ENCODE measurements around the gene PHLPP1.

Gene PHLPP1

DNA sequence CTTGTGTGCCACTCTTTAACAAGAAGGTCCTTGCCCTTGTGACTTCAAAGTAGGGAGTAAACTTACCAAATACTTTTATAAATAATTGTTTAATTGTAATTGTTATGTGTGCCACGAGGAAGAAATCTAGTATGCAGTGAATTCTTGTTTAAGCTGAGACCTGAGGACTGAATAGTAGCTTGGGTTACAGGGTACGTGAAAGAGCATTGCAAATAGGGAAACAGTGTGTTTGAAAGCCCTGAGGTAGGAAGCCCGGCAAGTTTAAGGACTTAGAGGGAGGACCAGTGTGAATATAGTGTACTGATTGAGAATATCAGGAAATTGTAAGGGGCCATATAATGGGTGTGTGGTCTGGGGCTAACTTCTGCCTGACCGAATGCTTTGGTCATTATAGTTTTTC lies 26.2 kb downstream of the PHLPP1 start:
- FAIRE-seq = no peak
- no peak for TF ChIP-seq POLR2A (IDR thresholded peaks at IDR 0.05; ENCODE audit: low read depth, low read length)
- no peak for DNase-seq (ENCODE audit: insufficient read length, low spot score)

DNA sequence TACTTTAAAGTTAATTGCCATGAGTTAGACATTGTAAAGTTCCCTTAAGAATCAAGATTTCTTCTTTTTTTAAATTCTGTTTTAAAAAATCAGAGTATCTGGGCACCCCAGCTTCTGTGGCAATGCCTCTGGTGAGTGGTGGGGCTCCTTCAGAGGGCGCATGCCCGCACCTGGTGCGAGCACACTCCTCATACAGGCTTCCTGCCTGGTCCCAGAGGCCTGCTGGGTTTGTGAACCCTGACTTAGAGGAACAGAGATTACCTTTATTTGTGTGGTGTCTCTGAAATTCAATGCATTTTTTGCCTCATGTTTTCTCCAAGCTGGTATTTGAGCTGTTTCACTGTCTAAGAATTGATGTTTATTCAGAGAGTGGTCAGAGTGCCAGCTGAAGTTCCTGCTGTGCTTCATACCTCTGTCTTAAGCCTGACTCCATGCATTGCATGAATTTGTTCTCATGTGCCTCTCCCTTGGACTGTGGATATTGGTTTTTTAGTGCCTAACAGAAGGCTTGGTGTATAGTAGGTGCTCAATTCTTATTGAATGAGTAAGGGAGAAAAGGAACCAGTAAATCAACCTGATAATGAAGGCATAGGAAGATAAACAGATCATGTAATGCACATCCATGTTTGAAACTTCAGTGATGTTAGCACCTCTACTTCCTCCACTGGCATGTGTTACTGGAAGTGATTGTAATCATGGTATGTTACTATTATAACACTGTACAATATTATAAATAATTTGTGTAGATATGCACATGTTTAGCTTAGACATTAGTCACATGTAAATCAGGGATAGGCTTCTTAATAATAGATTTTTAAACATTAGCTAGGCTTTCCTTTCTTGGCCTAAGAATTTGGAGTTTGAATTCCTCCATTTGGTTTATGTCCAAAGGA lies 29.0 kb downstream of the PHLPP1 start:
- DNase-seq (ENCODE audit: insufficient read length, low spot score) (no peak), FAIRE-seq (no peak)
- TF ChIP-seq POLR2A (IDR thresholded peaks at IDR 0.05; ENCODE audit: low read depth, low read length) = no peak

DNA sequence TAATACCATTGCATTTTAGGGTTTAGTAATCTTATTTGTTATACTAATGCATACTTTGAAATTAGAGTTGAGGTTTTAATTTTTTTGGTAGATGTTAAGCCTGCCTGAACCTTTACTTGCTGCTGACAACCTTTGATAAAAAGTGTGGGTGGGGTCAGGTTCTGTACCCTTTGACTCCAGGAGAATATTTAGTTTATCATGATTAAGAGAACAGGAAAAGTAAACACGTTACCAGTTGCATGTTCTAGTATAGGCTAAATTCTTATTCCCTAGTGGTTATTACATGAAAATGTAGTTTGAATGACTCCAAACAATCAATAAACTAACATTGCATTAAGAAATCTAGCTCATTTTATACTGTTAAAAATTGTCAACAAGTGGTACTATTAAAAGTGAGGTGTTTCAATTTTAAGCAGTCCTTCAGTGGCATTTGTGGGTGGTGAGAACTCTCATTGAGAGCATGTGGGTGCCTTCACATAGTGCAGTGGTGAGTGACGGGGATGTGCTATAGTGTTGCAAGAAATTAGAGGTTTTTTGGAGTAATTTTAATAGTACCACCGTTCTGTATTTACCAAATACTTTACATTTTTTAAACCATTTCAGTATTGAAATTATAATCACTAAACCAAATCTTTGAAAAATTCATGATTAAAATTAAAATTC lies 29.9 kb downstream of the PHLPP1 start:
- no peak for TF ChIP-seq POLR2A (IDR thresholded peaks at IDR 0.05; ENCODE audit: low read depth, low read length)
- FAIRE-seq = no peak
- no peak for DNase-seq (ENCODE audit: insufficient read length, low spot score)

GRCh38 chr18:62749389-62749788 lies 34.0 kb downstream of the PHLPP1 start:
- DNase-seq (ENCODE audit: insufficient read length, low spot score) (no peak), FAIRE-seq (no peak)
- no peak for TF ChIP-seq POLR2A (IDR thresholded peaks at IDR 0.05; ENCODE audit: low read depth, low read length)

- DNase-seq (ENCODE audit: insufficient read length, low spot score) (no peak), FAIRE-seq (no peak)
Measured at GRCh38 chr18:62751341-62751821, 36.0 kb downstream of the PHLPP1 start.

GRCh38 chr18:62751977-62752376 lies 36.6 kb downstream of the PHLPP1 start:
- DNase-seq (ENCODE audit: insufficient read length, low spot score) (no peak), FAIRE-seq (no peak)
- TF ChIP-seq POLR2A (IDR thresholded peaks at IDR 0.05; ENCODE audit: low read depth, low read length) = no peak

More at GRCh38 chr18:62751341-62751821, 36.0 kb downstream of the PHLPP1 start:
- TF ChIP-seq POLR2A (IDR thresholded peaks at IDR 0.05; ENCODE audit: low read depth, low read length) = no peak

DNA sequence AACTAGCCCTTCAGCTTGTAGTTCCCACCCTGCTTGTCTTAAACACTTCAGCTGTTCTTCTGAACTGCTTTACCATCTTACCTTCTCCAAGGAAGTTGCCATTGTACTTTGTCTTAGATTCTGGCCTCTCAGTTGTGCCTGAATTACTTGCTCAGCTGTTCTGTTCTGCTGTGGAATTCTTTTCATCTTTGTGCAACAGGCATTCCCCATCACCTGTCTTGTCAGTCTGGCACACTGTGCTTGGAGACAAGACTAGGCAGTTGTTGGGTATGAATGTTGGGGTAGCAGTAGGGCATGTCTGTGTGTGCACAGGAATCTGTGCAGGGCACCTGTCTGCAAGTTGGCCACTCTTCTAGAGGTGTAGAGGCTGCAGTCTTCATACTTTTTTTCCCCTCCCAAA lies 38.7 kb downstream of the PHLPP1 start:
- DNase-seq (ENCODE audit: insufficient read length, low spot score) (no peak), FAIRE-seq (no peak)
- TF ChIP-seq POLR2A (IDR thresholded peaks at IDR 0.05; ENCODE audit: low read depth, low read length) = no peak

DNA sequence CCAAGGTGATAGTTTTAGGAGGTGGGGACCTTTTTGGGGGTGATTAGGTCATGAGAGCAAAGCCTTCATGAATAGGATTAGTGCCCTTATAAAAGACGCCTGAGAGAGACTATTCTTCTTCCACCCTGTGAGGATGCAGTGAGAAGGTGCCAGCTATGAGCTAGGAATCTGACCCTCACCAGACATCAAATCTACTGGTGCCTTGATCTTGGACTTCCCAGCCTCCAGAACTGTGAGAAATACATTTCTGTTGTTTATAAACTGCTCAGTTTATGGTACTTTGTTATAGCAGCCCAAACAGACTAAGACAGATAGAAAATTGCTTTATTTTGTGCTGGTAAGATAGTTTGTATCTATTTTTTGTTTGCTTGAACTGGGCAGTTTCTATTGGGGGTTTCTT lies 40.1 kb downstream of the PHLPP1 start:
- DNase-seq (ENCODE audit: insufficient read length, low spot score) (no peak), FAIRE-seq (no peak)
- no peak for TF ChIP-seq POLR2A (IDR thresholded peaks at IDR 0.05; ENCODE audit: low read depth, low read length)

DNA sequence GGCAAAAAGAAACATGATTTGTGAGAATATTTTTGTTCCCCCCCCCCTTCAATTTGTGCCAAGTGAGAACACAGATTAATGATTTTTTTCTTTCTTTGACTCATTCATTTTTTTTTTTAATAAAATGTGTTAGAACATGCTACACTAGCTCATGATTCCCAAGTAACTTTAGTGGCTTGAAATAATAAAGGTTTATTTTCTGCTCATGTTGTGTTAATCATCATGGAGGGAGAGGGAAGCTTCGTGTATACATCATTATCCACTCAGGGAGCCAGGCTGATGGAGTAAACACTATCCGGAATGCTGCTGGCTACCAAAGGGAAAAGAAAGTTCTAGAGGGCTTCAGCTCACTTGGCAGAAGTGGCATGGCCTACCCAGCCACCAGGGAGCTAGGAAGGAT lies 40.6 kb downstream of the PHLPP1 start:
- no peak for DNase-seq (ENCODE audit: insufficient read length, low spot score)
- no peak for FAIRE-seq
- TF ChIP-seq POLR2A (IDR thresholded peaks at IDR 0.05; ENCODE audit: low read depth, low read length) = no peak

GRCh38 chr18:62757399-62758010 lies 42.2 kb downstream of the PHLPP1 start:
- FAIRE-seq (no peak), DNase-seq (ENCODE audit: insufficient read length, low spot score) (no peak)
- TF ChIP-seq POLR2A (IDR thresholded peaks at IDR 0.05; ENCODE audit: low read depth, low read length) = no peak

- FAIRE-seq (no peak), DNase-seq (ENCODE audit: insufficient read length, low spot score) (no peak)
- TF ChIP-seq POLR2A (IDR thresholded peaks at IDR 0.05; ENCODE audit: low read depth, low read length) = no peak
Measured at GRCh38 chr18:62758591-62758990, 43.2 kb downstream of the PHLPP1 start.

DNA sequence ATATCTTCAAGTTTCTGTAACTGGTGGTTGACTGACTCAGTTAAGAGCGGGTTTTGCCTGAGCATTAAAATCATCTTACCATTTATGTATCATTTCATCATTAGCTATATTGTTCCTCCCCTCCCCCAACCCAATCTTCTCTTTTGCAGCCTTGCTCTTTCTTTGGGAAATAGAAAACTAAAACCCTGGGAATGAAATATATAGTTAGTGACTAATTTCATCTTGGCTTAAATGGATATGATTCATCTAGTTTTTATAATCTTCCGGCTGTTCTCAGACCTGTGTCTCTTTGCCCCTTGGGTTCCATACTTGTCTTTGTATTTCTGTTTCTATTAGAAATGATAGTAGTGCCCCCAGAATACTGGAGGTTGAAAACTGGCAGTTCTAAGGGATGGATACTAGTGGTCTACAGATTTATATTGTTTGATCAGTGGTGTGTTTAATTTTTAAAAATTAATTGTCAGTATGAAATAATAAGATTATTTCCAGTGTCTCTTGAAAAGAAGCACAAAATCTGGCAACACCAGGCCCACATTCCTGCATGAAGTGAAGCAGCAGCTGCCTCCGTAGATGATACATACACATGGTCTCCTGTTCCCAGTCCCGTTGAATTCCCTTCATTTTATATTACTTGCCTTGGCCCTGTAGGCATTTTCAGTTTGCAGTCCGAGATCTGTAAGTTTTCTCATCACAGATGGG lies 44.5 kb downstream of the PHLPP1 start:
- no peak for TF ChIP-seq POLR2A (IDR thresholded peaks at IDR 0.05; ENCODE audit: low read depth, low read length)
- DNase-seq (ENCODE audit: insufficient read length, low spot score) (peak; percentile 12), FAIRE-seq (peak; percentile 78)

GRCh38 chr18:62760403-62760734 lies 45.0 kb downstream of the PHLPP1 start:
- no peak for FAIRE-seq
- DNase-seq (ENCODE audit: insufficient read length, low spot score) = no peak
- no peak for TF ChIP-seq POLR2A (IDR thresholded peaks at IDR 0.05; ENCODE audit: low read depth, low read length)

GRCh38 chr18:62763101-62763521 lies 47.8 kb downstream of the PHLPP1 start:
- FAIRE-seq (no peak), DNase-seq (ENCODE audit: insufficient read length, low spot score) (no peak)
- no peak for TF ChIP-seq POLR2A (IDR thresholded peaks at IDR 0.05; ENCODE audit: low read depth, low read length)

All from H54 (cell line).